COLO829 (cell line): Measurements from ENCODE around the gene ATP7B.

Experiments
- DNase-seq: peaks from one replicate; pipeline ENCODE4 v3.0.0; 2012; ENCODE audit warnings: low spot score

Gene ATP7B

DNA sequence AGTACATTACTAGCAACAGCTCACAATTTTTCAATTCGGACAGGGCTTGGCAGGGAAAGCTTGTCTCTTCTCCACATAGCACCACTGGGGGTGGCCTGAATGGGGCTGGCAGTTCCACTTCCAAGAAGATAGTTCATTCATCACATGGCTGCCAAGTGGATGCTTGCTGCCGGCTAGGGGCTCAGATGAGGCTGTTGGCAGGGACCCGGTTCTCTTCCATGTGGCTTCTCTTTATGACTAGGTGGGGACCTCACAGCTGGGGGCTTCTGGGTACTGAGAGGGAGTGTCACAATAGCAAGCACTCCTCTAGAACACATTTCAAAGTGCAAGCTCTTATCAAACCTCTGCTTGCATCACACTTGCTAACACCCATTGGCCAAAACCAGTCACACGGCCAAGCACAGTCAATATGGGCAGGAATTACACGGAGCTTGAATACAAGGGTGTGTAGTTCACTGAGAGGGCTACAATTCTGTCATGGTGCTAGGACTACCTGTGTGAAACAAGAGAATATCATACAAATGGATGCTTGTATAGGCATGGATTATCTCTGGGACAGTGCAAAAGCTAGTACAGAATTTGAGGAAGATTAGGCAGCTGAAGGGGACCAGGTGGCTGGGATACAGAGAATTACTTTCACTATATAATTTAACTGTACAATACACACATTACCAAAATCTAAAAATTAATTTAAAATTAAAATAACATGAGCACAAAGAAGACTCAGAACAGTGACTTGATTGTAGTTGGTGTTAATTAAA, 32.3 kb downstream of the ATP7B start:
- no peak for DNase-seq

DNA sequence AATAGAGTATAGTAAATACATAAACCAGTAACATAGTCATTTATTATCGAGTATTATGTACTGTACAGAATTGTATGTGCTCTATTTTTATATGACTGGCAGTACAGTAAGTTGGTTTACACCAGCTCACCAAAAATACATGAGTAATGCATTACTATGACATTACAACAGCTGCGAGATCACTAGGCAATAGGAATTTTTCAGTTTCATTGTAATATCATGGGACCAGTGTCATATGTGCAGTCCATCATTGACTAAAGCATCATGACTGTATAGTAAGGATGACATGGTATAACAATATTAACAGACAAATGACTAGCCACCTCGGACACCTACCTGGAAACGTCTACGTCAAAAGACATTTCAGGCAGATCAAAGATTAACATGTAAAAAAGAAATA, 33.6 kb downstream of the ATP7B start:
- DNase-seq: no peak

DNA sequence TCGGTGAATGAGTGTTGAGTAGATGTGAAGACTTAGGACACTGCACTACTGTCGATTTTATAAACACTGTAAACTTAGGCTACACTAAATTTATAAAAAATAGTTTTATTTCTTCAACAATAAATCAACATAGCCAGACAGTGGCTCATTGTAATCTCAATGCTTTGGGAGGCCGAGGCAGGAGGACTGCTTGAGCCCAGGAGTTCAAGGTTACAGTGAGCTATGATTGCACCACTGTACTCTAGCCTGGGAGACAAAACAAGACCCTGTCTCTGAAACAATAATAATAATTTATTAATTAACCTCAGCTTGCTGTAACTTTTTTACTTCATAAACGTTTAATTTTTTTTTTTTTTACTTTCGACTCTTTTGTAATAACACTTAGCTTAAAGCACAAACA, 34.4 kb downstream of the ATP7B start:
- no peak for DNase-seq

DNA sequence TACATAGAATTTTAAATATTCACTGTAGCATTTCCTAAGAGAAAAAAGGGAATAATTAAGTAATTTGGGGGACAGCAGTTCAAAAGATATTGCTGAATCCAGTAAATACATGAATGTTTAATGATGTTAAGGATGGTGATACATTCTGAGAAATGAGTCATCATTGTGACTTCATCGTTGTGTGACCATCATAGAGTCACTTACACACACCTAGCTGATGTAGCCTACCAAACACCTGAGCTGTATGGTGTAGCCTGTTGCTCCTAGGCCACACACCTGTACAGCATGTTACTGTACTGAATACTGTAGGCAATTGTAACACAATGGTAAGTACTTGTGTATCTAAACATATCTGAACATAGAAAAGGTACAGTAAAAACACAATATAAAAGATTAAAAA, 34.8 kb downstream of the ATP7B start:
- no peak for DNase-seq

DNA sequence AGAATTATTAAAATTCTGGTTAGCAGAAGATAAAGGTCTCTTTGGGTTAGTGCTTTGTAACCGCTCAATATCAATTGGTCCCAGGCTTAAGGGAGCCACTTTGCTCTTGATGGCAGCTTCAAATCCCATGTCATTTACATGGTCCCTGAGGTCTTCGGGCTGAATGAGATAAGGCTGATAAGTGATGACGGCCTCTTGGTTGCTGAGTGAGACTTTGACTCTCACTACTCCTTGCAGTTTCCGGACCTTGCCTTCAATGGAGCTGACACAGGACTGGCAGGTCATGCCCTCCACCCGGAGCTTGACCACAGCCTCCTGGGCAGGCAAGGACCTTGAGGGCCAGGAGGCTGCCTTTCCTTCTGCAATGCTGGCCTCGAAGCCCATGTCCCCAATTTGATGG, 36.8 kb downstream of the ATP7B start:
- DNase-seq: no peak

DNA sequence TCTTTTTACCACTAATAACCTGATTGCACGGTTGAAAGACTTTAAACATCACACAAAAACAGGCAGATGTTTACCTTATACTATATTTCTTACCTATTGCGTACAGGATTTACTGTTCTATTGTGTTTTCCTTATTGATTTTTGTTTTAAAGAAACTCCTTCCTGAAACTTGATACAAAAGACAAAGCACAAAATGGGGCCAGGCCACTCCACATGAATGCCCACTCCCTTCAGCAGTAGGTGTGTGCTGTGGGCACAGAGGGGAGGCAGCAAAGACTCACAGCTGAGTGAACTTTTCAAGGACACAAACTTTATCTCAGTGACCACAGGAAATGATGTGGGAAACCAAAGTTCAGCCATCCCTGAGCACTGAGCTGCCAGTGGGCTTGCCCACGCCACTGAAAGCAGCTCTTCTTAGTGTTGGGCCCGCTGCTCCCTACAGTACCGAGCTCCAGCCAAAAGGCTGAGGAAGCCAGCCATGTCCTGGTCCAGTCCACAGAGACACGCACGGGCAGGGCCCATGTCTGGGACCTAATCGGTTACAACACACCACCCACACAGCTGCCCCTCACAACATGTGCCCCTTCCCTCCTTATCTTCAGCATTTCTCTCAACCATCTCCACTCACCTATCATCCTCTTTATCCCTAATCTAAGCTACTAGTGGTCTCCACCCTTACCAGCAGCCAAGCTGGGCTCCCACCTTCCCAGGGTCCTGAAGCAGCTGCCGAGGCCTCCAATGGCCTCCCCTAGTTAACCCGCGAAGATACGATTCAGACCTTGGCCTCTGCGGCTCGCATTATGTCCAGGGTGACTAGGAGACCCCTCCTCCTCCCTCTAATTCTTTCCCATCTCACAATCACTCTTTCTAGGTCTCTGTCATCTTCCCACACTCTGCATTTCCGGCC, 39.5 kb downstream of the ATP7B start:
- no peak for DNase-seq

DNA sequence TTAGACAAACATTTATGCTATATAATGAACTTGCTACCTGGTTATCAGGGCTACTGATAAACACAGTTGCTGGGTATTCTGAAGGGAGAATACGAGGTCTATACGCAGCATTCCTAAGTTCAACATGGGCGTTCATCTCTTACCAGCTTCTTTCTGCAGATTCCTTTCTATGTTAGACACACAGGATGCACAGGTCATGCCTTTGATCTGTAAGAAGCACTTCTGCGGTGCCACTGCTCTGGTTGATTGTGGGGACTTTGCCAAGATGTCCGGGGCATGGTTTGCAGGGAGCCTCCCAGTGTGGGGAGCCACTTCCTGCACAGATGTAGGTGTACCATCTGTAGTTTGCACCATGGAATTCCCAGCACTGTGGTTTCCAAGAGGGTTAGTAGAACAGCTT, 40.9 kb downstream of the ATP7B start:
- DNase-seq: no peak

DNA sequence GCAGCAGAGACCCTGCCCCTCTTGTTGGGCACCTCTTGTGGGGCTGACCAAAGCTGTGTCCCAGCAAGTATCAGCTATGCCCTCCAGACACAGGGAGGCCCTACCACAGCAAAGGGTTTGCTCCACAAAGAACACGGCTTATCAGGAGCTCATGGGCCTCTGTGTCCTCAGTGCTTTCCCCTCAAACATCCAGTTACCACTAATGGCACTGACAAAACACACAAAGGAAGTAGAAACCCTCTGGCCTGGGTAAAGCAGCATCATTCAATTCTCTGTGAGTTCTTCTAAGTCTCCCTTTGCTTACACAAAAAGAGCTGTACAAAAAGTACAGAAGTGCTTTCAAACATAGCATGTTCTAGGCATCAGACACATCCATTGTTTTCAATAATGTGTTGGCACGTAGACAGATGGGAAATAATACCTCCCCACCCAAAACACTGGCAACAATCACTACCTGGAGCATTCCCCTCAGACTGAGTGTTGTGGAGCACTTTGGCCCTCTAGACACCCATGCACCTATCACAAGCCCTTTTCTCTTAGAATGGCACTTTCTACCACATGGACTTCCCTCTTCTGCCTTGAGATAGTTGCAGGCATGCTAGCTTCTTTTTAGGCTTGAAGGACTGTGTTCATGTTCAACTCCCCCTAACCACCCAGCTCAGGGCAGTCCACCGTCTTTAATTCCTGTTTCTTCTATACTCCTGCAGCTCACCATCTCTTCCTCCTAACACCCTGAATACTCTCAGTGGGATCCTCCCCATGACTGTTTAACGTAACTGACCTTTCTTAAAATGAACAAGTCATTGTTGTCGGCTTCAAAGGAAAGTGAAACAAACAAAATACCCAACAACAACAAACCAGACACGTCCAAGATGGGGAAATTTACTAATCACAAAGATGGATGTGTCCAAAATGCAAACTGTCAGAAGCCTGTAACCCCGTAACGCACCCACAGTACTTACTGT, 43.5 kb downstream of the ATP7B start:
- no peak for DNase-seq

DNA sequence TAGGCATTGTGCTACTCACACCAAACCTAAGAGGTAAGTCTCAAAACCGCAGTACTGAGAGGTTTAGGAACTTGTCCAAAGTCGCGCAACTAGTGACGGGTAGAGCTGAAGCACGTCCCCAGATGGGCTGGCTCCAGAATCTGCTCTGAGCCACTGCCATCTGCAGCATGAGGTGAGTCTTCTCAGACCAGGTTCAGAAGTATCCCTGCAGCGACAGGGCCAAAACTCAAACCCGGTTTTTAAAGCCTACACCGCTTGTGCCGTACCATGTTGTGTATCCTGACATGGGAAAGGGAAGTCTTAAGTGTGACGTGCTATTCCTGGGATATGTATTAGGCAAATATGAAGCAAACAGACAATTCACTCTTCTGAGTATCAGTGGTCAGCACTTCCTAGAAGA, 45.1 kb downstream of the ATP7B start:
- DNase-seq: no peak

DNA sequence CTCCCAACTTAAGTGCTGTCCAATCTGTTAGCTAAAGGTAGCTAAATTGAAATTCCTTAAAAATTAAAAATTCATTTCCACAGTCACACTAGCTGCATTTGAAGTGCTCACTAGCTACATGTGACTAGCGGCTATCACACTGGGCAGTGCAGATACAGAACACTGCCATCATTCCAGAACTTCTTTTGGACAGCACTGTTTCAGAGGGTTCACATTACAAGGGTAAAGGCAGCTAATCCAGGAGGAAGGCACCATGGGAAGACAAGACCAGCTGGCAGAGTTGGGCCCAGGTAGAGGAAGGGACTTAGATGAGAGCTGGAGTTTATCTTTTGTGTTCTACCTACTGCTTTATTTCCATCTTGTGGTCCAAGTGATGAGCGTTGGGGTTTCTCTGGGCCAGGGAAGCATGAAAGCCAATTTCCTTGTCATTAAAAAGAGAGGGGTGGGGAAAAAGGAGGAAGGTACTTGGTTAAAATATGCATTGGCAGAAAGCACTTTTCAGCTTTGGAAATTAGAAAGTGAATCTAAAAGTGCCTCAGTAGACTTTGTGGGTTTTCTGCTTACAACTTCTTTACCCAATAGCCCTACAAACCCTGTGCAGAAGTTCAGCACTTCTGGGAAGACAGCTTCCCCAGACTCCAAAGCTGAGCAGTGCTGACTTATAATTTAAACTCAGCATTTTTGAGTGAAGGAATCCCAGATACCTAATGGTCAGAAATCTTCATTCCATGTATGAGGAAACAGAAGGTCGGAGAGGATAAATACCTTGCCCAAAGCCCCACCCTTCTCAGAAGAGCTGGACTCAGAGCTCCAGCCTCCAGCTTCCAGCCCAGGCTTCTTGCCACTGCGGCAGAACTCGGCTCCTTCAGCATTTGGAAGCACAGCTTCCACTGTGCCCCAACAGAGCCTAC, 49.5 kb downstream of the ATP7B start:
- DNase-seq: no peak

DNA sequence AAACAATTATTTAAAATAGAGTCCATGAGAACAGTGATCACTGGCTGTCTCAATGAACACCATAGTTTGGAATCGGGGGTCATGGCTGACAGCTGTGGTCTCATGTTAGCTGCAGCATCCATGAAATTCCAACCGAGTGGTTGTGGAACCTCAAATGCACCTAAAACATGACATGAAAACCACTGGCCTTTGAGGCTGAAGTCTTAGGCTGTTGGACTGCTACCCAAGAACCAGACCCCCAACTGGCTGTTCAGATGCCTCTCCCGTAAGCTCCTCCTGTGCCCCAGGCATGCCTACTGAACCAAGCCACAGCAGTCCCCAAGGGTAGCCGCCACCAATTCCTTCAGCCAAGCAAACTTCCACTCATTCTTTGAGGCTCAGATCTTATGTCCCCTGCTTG, 50.5 kb downstream of the ATP7B start:
- DNase-seq: no peak

DNA sequence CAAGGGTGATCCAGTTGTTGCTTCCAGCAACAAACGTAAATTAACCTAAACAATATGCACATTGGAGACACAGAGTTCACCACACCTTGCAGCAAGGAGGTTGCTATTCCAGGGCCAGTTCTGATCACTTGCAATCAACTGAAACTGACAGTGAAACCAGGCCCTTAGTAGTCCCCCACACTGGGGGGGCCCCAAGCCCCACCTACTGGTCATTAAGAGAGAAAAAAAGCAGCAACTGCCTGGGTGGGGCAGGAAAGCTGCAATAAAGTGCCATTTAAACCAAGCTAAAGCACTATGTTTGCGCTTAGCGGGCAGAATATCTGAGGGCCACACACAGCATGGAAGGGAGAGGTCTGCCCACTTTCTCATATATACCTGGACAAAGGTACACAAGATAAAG, 51.5 kb downstream of the ATP7B start:
- no peak for DNase-seq

DNA sequence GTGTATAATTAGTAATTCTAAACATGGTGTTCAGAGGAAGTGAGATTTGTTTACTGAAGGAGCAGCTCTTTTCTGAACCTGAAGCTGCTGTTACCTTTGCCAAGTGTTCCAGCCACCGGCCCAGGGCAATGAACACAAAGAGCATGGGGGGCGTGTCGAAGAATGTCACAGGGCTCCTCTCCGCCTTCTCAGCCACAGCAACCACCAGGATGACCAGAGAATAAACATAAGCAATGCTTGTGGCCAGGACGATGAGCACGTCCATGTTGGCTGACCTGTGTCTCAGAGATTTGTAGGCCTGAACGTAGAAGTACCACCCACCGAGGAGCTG, 53.1 kb downstream of the ATP7B start:
- no peak for DNase-seq

DNA sequence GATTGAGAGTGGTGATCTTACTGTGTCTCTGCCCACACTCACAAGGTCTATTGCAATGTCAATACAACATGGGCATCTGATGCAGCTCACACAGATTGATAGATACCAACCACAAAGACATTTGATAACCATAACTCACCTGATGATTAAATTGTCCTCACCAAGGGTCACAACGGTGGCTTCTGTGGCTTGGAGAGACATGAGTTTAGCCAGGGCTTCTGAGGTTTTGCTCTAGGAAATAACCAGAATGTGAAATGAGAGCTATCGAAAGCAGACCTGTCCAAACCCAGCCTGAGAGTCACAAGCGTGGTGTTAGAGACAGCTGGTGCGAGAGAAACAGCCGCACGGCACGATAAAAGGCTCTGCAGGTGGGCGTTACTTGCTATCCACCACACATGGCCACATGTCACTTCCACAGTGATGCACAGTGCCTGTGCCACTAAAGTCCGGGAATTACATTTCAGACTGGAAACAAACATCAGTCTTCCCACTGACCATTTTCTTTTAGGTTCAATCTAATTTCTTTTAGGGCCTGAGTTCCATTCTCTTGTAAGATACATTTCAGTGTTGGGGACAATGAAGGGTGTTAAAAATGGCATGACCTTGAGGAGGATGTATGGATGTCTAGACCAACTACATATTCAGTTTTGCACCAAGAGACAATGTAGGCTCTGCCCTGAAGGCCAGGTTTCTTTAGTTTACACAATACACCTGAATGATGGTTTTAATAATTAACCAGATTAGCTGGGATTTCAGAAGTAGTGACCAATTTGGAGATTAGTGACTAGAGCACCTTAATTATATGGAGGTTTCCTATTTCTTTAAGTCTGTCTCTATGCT, 53.7 kb downstream of the ATP7B start:
- DNase-seq: no peak

DNA sequence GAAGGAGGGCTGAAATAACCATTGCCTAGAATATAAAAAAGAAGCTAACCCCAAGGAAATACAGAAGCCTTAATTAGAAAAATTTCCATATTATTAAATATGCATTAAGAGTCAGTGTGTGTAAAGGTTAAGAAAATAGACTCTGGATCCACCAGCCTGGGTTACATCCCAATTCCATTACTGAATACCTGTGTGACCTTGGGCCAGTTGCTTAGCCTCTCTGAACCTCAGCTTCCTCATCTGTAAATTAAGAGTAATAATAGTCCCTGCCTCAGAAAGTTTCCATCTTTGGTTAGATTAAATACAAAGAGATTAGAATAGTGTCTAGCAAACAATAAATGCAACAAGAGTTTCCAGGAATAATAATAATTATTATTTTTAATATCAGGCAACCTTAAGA, 54.5 kb downstream of the ATP7B start:
- no peak for DNase-seq

DNA sequence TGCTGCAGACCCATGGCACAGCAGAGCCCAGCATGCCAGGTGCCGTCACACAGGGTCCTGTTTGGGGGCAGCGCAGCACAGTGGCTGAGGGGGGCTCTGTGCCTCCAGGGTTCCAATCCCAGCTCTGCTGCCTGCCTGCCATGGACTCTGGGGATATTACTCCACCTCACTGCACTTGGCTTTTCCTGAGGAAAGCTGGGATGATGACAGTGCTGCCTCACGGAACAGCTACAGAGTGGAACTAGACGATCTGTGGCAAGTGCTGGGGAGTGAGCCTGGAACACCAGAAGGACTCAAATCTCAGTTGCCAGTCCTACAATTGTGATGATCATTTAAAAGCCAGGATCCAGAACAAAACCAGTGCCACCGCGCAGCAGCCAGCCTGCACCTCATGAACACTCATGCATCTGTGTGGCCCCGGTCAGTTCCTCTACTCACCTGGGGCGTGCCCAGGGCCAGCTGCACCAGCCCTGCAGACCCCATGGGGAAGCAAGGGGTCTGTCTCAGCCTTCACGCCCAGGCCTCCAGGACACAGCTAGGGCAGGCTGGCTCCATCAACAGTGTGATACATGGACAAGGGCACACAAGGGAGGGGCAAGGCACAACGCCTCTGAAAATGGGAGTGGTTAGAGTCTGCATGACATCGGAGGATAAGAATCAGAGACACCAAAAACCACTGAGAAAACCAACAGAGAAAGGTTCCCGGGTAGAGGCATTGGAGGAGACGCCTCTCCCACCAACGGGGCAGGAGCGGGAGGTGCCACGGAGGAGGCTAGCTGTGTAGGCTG, 55.2 kb downstream of the ATP7B start:
- no peak for DNase-seq

DNA sequence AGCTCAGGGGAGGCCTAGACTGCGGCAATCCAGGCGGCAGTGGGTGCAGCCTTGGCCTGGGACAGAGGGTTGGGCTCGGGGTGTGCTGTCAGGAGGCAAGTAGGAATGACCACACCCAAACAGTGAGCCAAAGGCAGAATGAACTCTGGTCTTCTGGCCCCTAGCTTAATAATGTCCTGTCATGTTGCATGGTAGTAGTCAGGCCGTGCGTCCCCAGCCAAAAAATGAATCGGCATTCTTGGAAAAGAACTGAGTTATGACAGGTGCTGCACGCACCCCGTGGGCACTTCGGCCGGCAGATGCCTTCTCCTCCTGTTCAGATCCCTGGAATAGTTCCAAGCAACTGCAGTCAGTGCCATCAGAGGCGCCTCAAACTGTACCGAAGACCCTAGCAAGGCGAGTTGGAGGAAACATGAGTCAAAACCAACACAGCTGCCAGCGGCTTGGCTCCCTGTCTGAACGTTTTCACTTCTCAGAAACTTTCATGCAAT, 55.9 kb downstream of the ATP7B start:
- no peak for DNase-seq

DNA sequence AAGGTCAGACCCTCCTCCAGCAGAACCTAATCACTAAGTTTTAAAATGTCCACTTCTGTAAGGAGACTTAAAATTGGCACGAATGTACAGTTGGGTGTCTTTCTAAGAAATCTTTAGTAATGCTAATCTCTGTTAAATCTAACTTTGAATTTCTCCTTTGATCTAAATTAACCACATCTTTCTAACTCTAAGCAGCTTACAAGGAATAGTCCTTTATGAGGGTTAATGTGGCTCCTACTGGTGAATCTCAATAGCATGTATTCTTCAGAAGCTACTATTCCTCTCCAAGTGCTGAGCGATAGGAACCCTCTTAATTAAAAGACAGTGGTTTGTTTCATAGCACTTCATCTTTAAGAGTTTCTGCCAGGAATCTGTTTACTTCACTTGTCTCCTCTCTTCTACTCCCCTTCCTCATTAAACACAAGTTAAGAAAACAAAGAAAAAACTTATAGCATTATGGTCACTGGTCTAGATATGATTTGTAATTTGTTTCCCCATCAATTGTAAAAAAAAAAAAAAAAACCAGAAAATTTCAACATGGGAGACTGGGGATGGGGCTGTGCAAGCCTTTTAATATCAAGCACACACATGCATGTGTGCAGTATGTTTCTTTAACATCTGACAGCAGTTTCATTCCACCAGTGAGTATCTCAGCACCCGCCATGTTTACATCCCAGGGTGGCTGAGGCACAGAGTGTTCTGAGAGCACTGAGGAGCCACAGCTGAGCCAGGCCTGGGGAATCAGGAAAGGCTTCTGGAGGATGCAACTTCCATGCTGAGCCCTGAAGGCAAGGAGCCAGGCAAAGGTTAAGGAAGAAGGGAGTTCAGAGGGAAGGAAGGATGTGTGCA, 57.7 kb downstream of the ATP7B start:
- DNase-seq: peak; percentile 35

DNA sequence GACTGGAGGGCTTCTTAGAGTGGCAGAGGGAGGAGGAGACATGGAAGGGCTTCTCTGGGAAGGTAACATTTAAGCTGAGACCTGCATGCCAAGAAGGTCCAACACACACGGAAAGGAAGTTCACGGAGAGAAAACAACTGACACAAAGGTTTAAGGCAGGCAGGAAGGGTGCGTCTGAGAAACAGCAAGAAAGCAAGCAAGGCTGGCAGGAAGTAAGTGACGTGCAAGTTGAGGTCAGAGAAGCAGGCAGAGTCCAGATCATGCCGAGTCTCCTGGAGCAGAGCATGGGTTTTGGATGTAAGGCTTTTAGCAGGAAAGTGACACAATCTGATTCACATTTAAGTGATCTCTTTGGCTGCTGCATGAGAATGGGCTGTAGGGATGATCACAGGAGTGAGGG, 60.5 kb downstream of the ATP7B start:
- DNase-seq: no peak
